Esophagus mucosa (tissue), 1 donor: Measurements from ENCODE around the gene WDR70. TPM values are rescaled to one million over a fixed set of nuclear protein-coding genes. Genes with fewer than 3 reads are reported as not detected.
"Not testable (repeated sequence)": the region's sequence is repeated elsewhere in the genome, so short reads cannot be mapped to it uniquely, and the experiment has no call there.

Source experiments
- ATAC-seq: fragments of 200-7000 bp; cut with Tn5 transposase; one replicate; pipeline ENCODE4 v1.9.1; 2020
- total RNA-seq: library from RNA; stranded (reverse); gene quantifications from one replicate; pipeline ENCODE4 v1.2.4, GENCODE V29; 2023
- donor health status: DM: yes; HTN: yes; CAD: no.

WDR70 gene
- total RNA-seq, 1 donor from 2014 or later, result 24.7 TPM

- ATAC-seq, result no peak
Measured at GRCh38 chr5:37575541-37576489, 196.7 kb downstream of the WDR70 start.

DNA sequence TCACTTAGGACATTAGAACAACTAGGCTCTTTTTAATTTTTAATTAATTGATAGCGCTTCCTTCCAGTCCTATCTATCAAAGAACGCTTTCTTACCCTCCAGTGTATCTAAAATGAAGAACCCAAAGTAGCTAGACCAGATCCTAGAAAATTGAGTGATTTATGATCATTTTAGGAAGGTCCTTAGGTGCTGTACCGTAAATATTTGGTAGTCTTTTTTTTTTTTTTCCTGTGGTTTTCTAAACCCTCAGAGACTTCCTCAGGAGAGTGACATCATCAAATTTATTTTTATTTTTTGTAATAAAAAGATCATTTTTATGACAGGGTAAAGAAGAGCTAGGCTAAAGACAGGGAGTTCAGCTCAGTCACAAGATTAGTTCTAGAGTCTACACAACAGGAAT lies 197.4 kb downstream of the WDR70 start:
- no peak for ATAC-seq

DNA sequence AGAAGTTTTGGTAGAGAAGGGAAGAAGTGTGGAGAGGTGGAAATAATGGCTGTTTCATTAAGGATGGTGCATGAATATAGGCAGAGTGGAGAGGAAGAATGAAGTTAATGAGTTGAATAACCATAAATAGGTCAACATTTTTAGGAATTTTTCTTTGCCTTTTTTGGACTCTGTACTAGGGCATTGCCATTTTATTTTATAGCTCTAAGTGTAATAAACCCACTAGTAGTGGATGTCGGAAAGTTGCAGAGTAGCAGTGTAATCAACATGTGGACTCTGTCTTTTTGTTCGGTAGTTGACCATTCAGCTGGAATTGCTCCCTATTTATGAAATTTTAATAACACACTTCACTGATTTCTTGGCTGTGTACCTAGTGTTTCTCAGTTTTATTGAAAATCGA lies 199.1 kb downstream of the WDR70 start:
- no peak for ATAC-seq

GRCh38 chr5:37580106-37580505 lies 201.0 kb downstream of the WDR70 start:
- ATAC-seq, result no peak

DNA sequence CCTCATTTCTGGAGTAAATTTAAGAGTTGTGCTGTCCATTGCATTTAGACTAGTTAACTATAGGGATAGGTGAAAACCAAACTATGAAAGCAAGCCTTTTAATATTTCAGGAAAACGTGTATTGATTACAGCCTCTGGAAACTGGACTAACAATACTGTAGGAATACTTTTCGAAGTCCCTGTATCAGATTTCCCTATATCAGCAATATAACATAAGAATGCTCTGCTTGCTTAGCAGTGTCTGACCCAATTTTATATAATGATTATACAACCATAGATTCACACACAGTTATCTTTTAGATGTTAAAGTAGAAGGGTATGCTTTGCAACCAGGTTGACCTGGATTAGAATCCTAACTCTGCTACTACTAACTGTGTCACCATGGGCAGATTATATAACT lies 203.1 kb downstream of the WDR70 start:
- no peak for ATAC-seq

GRCh38 chr5:37593292-37593691 lies 214.2 kb downstream of the WDR70 start:
- not testable (repeated sequence) for ATAC-seq

GRCh38 chr5:37594864-37595263 lies 215.7 kb downstream of the WDR70 start:
- not testable (repeated sequence) for ATAC-seq

DNA sequence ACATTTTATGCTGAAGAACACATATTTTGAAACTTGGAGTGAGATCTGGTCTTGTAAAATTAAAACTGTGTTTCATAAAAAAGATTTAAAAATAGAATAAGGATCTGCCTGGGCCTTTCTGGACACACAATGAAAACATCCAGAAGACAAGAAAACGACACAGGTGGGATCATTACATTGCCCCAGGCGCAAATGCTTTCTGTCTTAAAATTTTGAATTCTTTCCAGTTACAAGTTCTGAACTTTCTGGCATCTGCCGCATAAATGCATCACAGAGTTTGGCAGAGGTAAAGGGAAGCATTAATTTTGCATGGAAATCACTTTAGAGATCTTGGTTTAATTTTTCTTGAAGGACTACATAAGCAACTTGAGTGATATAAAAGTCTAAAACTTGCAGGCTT lies 219.6 kb downstream of the WDR70 start:
- no peak for ATAC-seq

DNA sequence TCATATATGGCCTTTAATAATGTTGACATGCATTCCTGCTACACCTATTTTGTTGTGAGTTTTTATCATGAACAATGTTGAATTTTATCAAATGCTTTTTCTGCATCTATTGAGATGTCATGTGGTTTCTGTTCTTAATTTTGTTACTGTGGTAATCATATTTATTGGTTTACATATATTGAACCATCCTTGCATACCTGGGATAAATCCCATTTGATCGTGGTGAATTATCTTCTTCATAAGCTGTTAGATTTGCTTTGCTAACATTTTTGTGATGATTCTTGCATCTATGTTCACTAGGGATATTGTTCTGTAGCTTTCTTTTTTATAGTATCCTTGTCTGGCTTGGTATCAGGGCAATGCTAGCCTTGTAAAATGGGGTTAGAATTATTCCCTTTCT lies 222.0 kb downstream of the WDR70 start:
- ATAC-seq, result no peak

- no peak for ATAC-seq
Measured at GRCh38 chr5:37603072-37603471, 224.0 kb downstream of the WDR70 start.

DNA sequence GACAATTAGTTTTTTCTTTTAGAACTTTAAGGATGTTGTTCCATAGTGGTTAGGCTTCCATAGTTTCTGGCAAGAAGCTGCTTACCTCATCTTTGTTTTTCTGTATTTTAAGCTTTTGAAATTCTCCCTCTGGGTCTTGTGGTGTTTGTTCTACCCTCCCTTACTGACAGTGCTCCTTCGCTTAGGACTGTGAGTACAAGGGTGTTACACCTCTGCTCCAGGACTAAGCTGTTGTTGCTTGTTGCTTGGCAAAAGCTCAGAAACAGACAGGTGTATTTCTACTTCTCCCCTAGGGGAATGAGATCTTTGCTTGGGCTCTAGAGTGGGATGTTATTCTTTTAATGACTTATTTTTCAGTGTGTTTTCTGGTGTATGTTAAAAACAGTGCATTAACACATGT lies 225.2 kb downstream of the WDR70 start:
- ATAC-seq, result no peak

- no peak for ATAC-seq
Measured at GRCh38 chr5:37606148-37606547, 227.0 kb downstream of the WDR70 start.

DNA sequence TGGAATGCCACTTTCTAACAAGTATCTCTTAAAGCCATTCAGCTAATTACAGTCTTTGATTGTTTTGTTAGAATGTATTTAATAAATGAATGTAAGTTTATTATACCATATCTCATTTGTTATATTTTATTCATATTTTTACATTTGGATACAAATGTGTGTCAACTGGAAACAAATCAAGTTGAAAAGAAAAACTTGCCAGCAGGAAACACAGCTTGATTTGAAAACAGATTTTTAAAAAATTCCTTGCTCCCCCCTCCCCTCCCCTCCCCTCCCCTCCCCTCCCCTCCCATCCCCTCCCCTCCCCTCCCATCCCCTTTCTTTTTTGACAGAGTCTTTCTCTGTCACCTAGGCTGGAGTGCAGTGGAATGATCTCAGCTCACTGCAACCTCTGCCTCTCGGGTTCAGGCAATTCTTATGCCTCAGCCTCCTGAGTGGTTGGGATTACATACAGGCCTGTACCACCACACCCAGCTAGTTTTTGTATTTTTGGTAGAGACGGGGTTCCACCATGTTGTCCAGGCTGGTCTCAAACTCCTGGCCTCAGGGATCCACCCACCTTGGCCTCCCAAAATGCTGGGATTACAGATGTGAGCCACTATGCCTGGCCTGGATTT lies 227.6 kb downstream of the WDR70 start:
- no peak for ATAC-seq

GRCh38 chr5:37615184-37615583 lies 236.1 kb downstream of the WDR70 start:
- ATAC-seq, result no peak

DNA sequence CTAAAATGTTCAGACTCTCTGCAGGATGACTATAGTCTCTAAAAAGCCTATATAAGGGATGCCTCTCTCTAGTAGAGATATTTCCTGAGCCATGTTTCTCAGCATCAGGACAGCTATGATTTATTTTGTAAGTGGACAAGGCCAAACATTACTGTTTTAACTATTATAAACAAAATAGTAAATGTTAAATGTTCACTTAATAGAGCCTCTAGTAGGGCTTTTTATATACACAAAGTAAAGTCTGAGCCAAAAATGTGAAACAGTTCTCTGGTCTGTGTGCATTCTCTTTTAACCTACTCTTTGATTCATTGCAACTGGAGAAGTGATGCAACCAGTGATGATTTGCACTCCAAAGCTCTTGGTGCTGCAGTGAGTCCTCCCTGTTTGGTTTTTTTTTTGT lies 240.2 kb downstream of the WDR70 start:
- ATAC-seq, result no peak

- not testable (repeated sequence) for ATAC-seq
Measured at GRCh38 chr5:37622354-37622753, 243.2 kb downstream of the WDR70 start.

- ATAC-seq, result no peak
Measured at GRCh38 chr5:37626266-37626665, 247.1 kb downstream of the WDR70 start.

- no peak for ATAC-seq
Measured at GRCh38 chr5:37628876-37629275, 249.8 kb downstream of the WDR70 start.

- ATAC-seq, result no peak
Measured at GRCh38 chr5:37631939-37632338, 252.8 kb downstream of the WDR70 start.

DNA sequence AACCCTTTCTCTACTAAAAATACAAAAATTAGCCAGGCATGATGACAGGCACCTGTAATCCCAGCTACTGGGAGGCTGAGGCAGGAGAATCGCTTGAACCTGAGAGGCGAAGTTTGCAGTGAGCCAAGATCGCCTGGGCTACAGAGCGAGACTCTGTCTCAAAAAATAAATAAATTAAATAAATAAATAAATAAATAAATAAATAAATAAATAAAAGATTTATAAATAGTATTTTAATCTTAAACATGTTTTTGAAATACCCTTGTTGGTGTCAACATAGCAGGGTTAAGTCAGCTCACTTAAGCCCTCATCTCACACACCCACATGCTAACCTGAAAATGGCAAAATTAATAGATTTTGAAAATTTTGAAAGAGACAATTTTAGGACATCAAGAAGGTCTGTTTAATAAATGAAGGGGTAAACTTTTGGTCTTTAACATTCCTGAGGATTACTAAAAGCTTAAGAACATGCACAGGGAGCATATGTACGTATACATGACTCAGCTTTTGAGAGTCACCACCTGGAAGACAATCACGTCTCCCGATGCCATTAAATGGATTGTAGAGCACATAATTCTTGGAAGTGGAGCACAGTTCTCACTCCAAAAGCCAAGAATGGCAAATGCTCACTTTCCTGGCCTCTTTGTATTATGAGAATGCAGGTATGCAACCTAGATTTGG lies 258.2 kb downstream of the WDR70 start:
- ATAC-seq, result peak; percentile 47

DNA sequence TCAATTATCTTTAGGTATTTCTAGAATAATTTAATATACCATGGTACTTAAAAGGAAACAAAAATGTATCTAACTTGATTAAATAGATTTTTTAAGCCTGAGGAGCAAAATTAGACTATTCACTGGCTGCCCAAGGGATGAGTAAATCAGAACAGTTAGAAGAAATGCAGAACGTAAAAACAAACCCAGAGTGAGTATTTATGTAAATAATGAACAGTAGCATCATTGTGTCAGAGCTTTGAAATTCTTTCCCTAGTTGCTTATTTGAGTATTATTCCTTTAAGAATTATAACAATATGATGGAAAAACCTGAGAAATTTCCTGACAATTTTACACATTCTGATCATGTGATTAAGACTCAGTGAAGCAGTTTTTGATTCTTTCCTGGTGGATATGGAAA lies 259.8 kb downstream of the WDR70 start:
- ATAC-seq, result no peak

GRCh38 chr5:37640088-37640487 lies 261.0 kb downstream of the WDR70 start:
- no peak for ATAC-seq

- no peak for ATAC-seq
Measured at GRCh38 chr5:37641933-37642332, 262.8 kb downstream of the WDR70 start.

GRCh38 chr5:37645707-37646106 lies 266.6 kb downstream of the WDR70 start:
- ATAC-seq, result no peak
